NCI-H446 treated with DMSO at 0.1 percent for 48 hours (cell line): ENCODE results near the gene APOBEC3B.
"Not testable (repeated sequence)": the region's sequence is repeated elsewhere in the genome, so short reads cannot be mapped to it uniquely, and the experiment has no call there.

Experiments
- DNase-seq: peaks from one replicate; lab custom pipeline; 2025; lab: John Stamatoyannopoulos, UW

APOBEC3B gene

GRCh38 chr22:39031434-39032295, 49.5 kb downstream of the APOBEC3B start:
- DNase-seq = not testable (repeated sequence)

- DNase-seq = not testable (repeated sequence)
Measured at GRCh38 chr22:39037071-39037470, 54.9 kb downstream of the APOBEC3B start.

DNA sequence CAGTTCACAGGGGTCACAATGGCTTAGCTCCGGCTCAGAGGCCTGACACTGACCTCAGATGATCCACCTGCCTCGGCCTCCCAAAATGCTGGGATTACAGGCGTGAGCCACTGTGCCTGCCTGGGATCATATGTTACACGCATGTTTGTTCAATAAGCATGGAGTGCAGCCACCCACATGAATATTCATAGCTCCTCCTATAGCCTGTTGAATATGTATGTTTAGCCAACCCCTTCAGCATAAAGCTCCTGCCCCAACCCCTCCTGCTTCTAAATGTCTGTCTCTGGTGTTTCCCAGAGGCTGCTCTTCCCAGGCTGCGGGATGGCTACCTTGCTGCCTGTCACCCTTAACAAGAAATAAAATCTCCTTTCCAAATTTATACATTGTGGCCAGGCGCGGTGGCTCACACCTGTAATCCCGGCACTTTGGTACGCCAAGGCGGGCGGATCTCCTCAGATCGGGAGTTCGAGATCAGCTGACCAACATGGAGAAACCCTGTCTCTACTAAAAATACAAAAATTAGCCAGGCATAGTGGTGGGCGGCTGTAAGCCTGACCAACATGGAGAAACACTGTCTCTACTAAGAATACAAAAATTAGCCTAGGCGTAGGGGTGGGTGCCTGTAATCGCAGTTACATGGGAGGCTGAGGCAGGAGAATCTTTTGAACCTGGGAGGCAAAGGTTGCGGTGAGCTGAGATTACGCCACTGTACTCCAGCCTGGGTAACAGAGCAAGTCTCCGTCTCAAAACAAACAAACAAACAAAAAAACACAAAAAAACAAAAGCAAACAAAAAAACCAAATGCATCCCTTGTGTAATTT, 57.4 kb downstream of the APOBEC3B start:
- no peak for DNase-seq

DNA sequence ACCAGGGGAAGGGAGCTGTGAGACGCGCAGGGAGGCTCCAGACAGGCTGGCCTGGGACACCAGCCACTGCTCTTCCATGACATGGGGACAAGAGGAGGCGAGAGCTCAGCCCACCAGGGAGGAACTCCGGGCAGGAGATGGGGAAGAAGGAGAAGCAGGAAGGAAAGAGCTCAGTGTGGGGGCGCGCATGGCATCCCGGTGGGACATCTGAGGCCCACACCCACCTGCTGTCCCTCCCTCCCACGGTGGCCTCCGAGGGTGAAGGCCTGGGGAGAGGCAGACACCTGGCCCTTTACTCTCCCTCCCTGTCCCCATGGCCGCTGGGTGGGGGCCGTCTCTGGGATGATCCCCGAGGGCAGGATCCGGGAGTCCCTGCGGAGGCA, 58.0 kb downstream of the APOBEC3B start:
- not testable (repeated sequence) for DNase-seq

DNA sequence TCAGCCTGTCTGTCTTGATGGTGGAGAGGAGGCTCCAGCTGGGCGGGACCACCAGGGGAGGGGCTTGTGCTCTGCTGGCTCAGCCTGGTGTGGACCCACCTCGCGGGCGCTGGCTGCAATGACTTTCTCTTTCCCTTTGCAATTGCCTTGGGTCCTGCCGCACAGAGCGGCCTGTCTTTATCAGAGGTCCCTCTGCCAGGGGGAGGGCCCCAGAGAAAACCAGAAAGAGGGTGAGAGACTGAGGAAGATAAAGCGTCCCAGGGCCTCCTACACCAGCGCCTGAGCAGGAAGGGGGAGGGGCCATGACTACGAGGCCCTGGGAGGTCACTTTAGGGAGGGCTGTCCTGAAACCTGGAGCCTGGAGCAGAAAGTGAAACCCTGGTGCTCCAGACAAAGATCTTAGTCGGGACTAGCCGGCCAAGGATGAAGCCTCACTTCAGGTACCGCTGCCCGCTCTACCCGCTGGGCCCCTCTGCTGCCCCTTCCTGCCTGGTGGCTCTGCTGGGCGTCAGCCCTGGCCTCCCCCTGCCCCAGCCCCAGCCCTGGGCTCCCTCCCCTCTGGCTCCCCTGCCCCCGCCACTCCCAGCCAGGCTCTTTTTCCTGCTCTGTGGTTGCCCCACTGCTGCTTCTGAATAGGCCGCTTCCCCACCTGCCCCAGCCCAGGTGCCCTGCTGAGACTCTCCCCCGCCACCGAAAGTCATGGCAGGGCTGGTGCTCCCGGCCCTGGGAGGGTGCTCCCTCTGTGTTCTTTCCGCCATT, 58.6 kb downstream of the APOBEC3B start, which contains the start of gene APOBEC3F:
APOBEC3F (plus strand) TSS at position 327 of the 759 bp plus-strand sequence; CDS start at position 424, 97 bp downstream.
- not testable (repeated sequence) for DNase-seq

- no peak for DNase-seq
Measured at GRCh38 chr22:39041908-39042307, 59.8 kb downstream of the APOBEC3B start.
